A673 (cell line): ENCODE results near the gene RBM12. TPM values are rescaled to one million over a fixed set of nuclear protein-coding genes. Genes with fewer than 3 reads are reported as not detected.
"Not testable (repeated sequence)": the region's sequence is repeated elsewhere in the genome, so short reads cannot be mapped to it uniquely, and the experiment has no call there.

Experiments used
- BruUV-seq: library from RNA; stranded (reverse); fragments of 400-500 nt; replicated peaks from 2 replicates; lab custom pipeline; 2021; lab: Mats Ljungman, UMichigan
- CTCF ChIA-PET: fragments of 300-600 bp; sonication (Branson Sonifier 250); formaldehyde crosslinking; loops from one replicate; lab custom pipeline; 2022; ENCODE audit warnings: antibody characterized with exemption; lab: Charles Lee
- POLR2A ChIA-PET: fragments of 300-600 bp; sonication (Branson Sonifier 250); formaldehyde crosslinking; loops from one replicate; lab custom pipeline; 2022; ENCODE audit warnings: antibody characterized with exemption; ENCODE audit not compliant: low non-redundant PET; lab: Charles Lee
- DNase-seq: peaks from one replicate; pipeline ENCODE4 v3.0.0-alpha.2; 2015; ENCODE audit warnings: low spot score
- H3K27ac ChIP-seq: fragments of 200-600 bp; sonication (generic); 2 replicates; pipeline ENCODE4 v1.5.1; 2016; ENCODE audit warnings: mixed run types, low read depth, mild to moderate bottlenecking, mixed read lengths, antibody characterized with exemption, low read length; ENCODE audit not compliant: poor library complexity, severe bottlenecking
- H3K27me3 ChIP-seq: fragments of 200-600 bp; sonication (generic); replicated peaks from 2 replicates; pipeline ENCODE4 v1.6.1; 2017; ENCODE audit warnings: mixed run types, low read depth, mild to moderate bottlenecking, mixed read lengths, antibody characterized with exemption, low read length; ENCODE audit not compliant: insufficient read depth, poor library complexity
- H3K36me3 ChIP-seq: fragments of 200-600 bp; sonication (generic); 2 replicates; pipeline ENCODE4 v1.6.1; 2016; ENCODE audit warnings: mixed run types, mild to moderate bottlenecking, mixed read lengths, antibody characterized with exemption, low read length; ENCODE audit not compliant: insufficient read depth, poor library complexity, severe bottlenecking
- H3K4me1 ChIP-seq: fragments of 200-600 bp; sonication (generic); 2 replicates; pipeline ENCODE4 v1.6.1; 2017; ENCODE audit warnings: mixed run types, mild to moderate bottlenecking, mixed read lengths, antibody characterized with exemption, low read length; ENCODE audit not compliant: insufficient read depth, poor library complexity, severe bottlenecking
- H3K4me3 ChIP-seq: fragments of 200-600 bp; sonication (generic); 2 replicates; pipeline ENCODE4 v1.5.1; 2016; ENCODE audit warnings: low read depth, mixed run types, mild to moderate bottlenecking, mixed read lengths, low read length; ENCODE audit not compliant: poor library complexity, severe bottlenecking
- H3K9me3 ChIP-seq: fragments of 200-600 bp; sonication (generic); 2 replicates; pipeline ENCODE4 v1.6.1; 2016; ENCODE audit warnings: mixed run types, low read depth, mild to moderate bottlenecking, mixed read lengths, antibody characterized with exemption, low read length; ENCODE audit not compliant: poor library complexity, severe bottlenecking
- CTCF ChIP-seq: fragments of 300-800, 200-600 bp; sonication (generic); conservative IDR thresholded peaks from 2 replicates; pipeline ENCODE4 v1.5.1; 2017; ENCODE audit warnings: low read depth, mild to moderate bottlenecking, antibody characterized with exemption, low read length, moderate library complexity, mixed read lengths
- EZH2 ChIP-seq: fragments of 200-600 bp; sonication (generic); IDR thresholded peaks from 2 replicates; pipeline ENCODE4 v1.6.1; 2017; ENCODE audit warnings: borderline replicate concordance, low read depth, mild to moderate bottlenecking, mixed read lengths, antibody characterized with exemption, low read length; ENCODE audit not compliant: poor library complexity, severe bottlenecking
- intact Hi-C: fragments of 100-400 bp; cut with micrococcal nuclease; formaldehyde crosslinking; loops from one replicate; pipeline ENCODE4 v1.10.0; 2022; ENCODE audit not compliant: unreplicated experiment
- total RNA-seq: library from RNA; stranded (reverse); gene quantifications from 2 replicates; pipeline ENCODE4 v1.2.3, GENCODE V29; 2021

Gene RBM12
- total RNA-seq, 1 experiment from 2014 or later = 124 TPM

DNA sequence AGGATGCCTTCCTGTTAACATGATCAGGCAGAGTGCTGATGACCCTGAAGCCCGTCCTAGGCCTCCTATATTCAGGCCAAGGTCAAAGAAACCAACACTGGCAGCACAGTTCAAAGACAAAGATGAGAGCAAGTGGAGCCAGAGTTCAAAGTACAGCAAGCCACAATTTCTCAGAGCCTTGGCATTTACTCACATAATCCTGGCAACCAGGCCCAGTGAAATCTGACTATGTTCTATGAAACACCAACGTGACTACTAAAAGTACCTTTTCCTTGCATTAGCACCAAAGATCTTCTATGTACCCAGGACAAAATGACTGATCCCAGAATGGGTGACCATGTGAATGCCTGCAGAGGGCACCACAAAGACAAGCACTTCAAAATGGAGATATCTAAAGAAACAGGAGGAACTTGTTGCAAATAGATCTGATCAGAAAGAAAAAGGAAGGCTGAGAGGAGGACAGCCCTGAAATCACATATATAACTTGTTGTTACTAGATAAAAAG is 30.6 kb upstream of the RBM12 start:
- intact Hi-C loops = no loop called here
- Histone ChIP-seq H3K9me3 (no peaks in the 10 kb centered on the region), H3K4me3 (no peak overlapping the region), H3K36me3 (peaks cover 4% of the 10 kb centered on the region), H3K27me3 (no peaks in the 10 kb centered on the region), H3K27ac (no peak overlapping the region), H3K4me1 (peaks cover 9% of the 10 kb centered on the region)
- POLR2A ChIA-PET = no interaction called here
- no TSS peak for BruUV-seq
- DNase-seq = no peak
- CTCF ChIA-PET = no interaction called here
- TF ChIP-seq CTCF = no peak
- no peak for TF ChIP-seq EZH2

DNA sequence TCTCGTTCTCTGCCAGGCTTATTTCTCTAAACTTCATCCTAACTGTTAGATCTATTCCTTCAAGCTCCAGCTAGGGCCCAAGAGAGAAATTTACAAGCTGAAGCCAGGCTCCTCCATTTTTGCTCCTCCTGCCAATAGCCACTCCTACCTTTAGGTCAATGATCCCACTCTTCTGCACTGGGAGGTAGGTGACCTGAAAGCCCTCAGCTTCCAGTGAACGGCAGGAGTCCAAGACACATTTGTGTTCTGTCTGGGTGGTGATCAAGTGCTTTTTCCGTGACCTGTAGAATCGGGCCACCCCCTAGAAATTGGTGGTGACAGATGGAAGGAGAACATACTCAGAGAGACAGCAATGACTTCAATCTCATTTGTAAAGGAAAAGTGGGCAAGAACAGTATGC is 25.6 kb upstream of the RBM12 start:
- Histone ChIP-seq H3K27me3 (no peaks in the 10 kb centered on the region), H3K27ac (no peak overlapping the region), H3K4me3 (no peak overlapping the region), H3K36me3 (peaks cover 4% of the 10 kb centered on the region), H3K9me3 (no peaks in the 10 kb centered on the region), H3K4me1 (no peaks in the 10 kb centered on the region)
- no peak for DNase-seq
- POLR2A ChIA-PET = no interaction called here
- intact Hi-C loops = no loop called here
- TF ChIP-seq EZH2 (no peak), CTCF (no peak)
- CTCF ChIA-PET = no interaction called here
- no TSS peak for BruUV-seq

DNA sequence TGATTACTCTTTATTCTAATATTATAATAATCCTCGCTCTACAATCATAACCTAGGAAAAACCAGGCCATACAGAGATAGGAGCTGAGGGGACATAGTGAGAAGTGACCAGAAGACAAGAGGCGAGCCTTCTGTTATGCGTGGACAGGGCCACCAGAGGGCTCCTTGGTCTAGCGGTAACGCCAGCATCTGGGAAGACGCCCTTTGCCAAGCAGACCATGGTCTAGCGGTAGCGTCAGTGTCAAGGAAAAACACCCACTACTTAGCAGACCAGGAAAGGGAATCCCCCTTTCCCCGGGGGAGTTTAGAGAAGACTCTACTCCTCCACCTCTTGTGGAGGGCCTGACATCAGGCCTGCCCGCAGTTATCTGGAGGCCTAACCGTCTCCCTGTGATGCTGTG is 22.2 kb upstream of the RBM12 start:
- TF ChIP-seq CTCF = peak; percentile 25; the same call in 1 of the 2 replicates
- CTCF ChIA-PET = interaction anchor here (1.2 kb wide), 1 partner anchor 191 kb away, joined by 5 read pairs; no protein-coding TSS in a partner anchor
- intact Hi-C loops = not testable (repeated sequence)

DNA sequence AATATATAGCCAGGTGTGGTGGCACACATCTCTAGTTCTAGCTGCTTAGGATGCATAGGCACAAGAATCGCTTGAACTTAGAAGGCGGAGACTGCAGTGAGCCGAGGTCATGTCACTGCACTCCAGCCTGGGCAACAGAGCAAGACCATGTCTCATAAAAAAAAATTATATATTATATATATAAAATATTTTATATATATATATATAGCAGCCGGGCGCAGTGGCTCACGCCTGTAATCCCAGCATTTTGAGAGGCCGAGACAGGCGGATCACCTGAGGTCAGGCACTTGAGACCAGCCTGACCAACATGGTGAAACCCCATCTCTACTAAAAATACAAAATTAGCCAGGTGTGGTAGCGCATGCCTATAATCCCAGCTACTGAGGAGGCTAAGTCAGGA is 20.7 kb upstream of the RBM12 start:
- H3K4me3 ChIP-seq, H3K4me1 ChIP-seq, H3K36me3 ChIP-seq, DNase-seq, H3K27me3 ChIP-seq, BruUV-seq, H3K27ac ChIP-seq, H3K9me3 ChIP-seq, intact Hi-C loops, POLR2A ChIA-PET: not testable (repeated sequence)
- CTCF ChIA-PET = interaction anchor here (1.2 kb wide), 1 partner anchor 193 kb away, joined by 5 read pairs; no protein-coding TSS in a partner anchor

More for the DNA sequence above, 22.2 kb upstream of the RBM12 start:
- peak; percentile 33 for DNase-seq
- POLR2A ChIA-PET = interaction anchor here (0.6 kb wide), 1 partner anchor 11 kb away, joined by 3 read pairs; no protein-coding TSS in a partner anchor
- BruUV-seq, H3K4me3 ChIP-seq, H3K4me1 ChIP-seq, H3K27me3 ChIP-seq, H3K36me3 ChIP-seq, H3K9me3 ChIP-seq, H3K27ac ChIP-seq: not testable (repeated sequence)
